AG09319 (cell line): Measurements from ENCODE around the gene CELSR2.
"Not testable (repeated sequence)": the region's sequence is repeated elsewhere in the genome, so short reads cannot be mapped to it uniquely, and the experiment has no call there.

Source experiments
- DNase-seq: peaks from one replicate; pipeline ENCODE4 v3.0.0-alpha.2; 2010; ENCODE audit warnings: low read depth; ENCODE audit errors: extremely low read depth
- CTCF ChIP-seq: IDR thresholded peaks from 2 replicates; pipeline ENCODE4 v1.5.1; 2011; ENCODE audit warnings: low read depth, mild to moderate bottlenecking, inconsistent platforms, low read length, moderate library complexity

The CELSR2 gene

GRCh38 chr1:109280862-109281261, 31.5 kb downstream of the CELSR2 start:
- DNase-seq, result no peak
- TF ChIP-seq CTCF, result no peak

GRCh38 chr1:109281680-109282496, 32.5 kb downstream of the CELSR2 start:
- no peak for TF ChIP-seq CTCF

GRCh38 chr1:109282497-109282951, 33.2 kb downstream of the CELSR2 start:
- no peak for DNase-seq
- TF ChIP-seq CTCF, result no peak

More at GRCh38 chr1:109281680-109282496, 32.5 kb downstream of the CELSR2 start:
- no peak for DNase-seq

- peak; percentile 92 for DNase-seq
- peak; percentile 37 for TF ChIP-seq CTCF
Observed at GRCh38 chr1:109282952-109283747, 33.8 kb downstream of the CELSR2 start, which contains the start of gene PSRC1. Gene PSRC1 (minus strand): TSS chr1:109283145.

- TF ChIP-seq CTCF, result no peak
- DNase-seq, result no peak
Observed at GRCh38 chr1:109283748-109284600, 34.6 kb downstream of the CELSR2 start.

- not testable (repeated sequence) for DNase-seq
Observed at GRCh38 chr1:109286762-109287161, 37.4 kb downstream of the CELSR2 start.

- no peak for DNase-seq
- TF ChIP-seq CTCF, result no peak
Observed at GRCh38 chr1:109290137-109290536, 40.8 kb downstream of the CELSR2 start.
